Fibroblast of skin of back (primary cell): ENCODE data around the gene DVL2.
"Not testable (repeated sequence)": the region's sequence is repeated elsewhere in the genome, so short reads cannot be mapped to it uniquely, and the experiment has no call there.

Source experiments
- DNase-seq: peaks from one replicate; pipeline ENCODE4 v3.0.0-alpha.2; 2013

DVL2 gene

GRCh38 chr17:7196651-7197401 lies 37.5 kb downstream of the DVL2 start:
- no peak for DNase-seq

- no peak for DNase-seq
These were observed 38.3 kb downstream of the DVL2 start for GRCh38 chr17:7195971-7196370.

- no peak for DNase-seq
These were observed 41.9 kb downstream of the DVL2 start for GRCh38 chr17:7192271-7192937.

GRCh38 chr17:7191571-7192270 lies 42.6 kb downstream of the DVL2 start:
- DNase-seq, result peak; percentile 54

GRCh38 chr17:7191069-7191468 lies 43.2 kb downstream of the DVL2 start:
- DNase-seq, result no peak

GRCh38 chr17:7190276-7190917 lies 43.9 kb downstream of the DVL2 start:
- DNase-seq, result no peak

- no peak for DNase-seq
These were observed 48.1 kb downstream of the DVL2 start for GRCh38 chr17:7186241-7186640.

- no peak for DNase-seq
These were observed 49.7 kb downstream of the DVL2 start for GRCh38 chr17:7184647-7185046.

GRCh38 chr17:7184091-7184488 lies 50.2 kb downstream of the DVL2 start:
- no peak for DNase-seq

GRCh38 chr17:7183433-7184090 lies 50.8 kb downstream of the DVL2 start:
- no peak for DNase-seq

- DNase-seq, result not testable (repeated sequence)
These were observed 52.2 kb downstream of the DVL2 start for GRCh38 chr17:7182101-7182500.

GRCh38 chr17:7179317-7180254 lies 54.7 kb downstream of the DVL2 start, which contains the start of gene ASGR1:
ASGR1 (minus strand) TSS chr17:7179370; CDS start chr17:7178563, 807 bp downstream.
- DNase-seq, result no peak

GRCh38 chr17:7178973-7179316 lies 55.4 kb downstream of the DVL2 start:
- DNase-seq, result no peak

- DNase-seq, result peak; percentile 29
These were observed 56.3 kb downstream of the DVL2 start for GRCh38 chr17:7177954-7178477.

GRCh38 chr17:7177191-7177953 lies 56.9 kb downstream of the DVL2 start:
- DNase-seq, result peak; percentile 68

GRCh38 chr17:7176841-7177190 lies 57.5 kb downstream of the DVL2 start:
- no peak for DNase-seq

- no peak for DNase-seq
These were observed 58.0 kb downstream of the DVL2 start for GRCh38 chr17:7176107-7176840.
